ENCODE measurements around the gene CLPTM1.
"Not testable (repeated sequence)": the region's sequence is repeated elsewhere in the genome, so short reads cannot be mapped to it uniquely, and the experiment has no call there.

Gene CLPTM1

DNA sequence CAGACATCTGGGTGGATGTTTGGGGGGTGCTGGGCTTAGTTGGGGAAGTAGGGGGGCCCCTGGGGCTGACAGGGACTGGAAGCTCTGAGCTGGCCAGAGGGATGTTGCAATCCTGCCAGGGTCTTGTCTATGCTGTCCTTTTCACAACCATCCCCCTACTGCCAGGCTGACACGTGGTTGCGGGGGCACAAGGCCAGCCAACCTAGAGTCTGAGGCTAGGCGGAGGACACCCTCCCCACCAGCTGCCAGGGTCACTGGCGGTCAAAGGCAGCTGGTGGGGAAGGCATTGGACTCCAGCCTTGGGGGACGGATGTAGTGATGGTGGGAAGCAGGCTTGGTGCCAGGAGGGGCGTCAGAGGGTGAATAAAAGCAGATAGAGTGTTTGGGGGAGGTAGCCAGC lies 42.3 kb upstream of the CLPTM1 start:
- no peak for TF ChIP-seq CTCF (IDR thresholded peaks at IDR 0.05; ENCODE audit: low read depth, low read length)
- no peak for DNase-seq (ENCODE audit: extremely low read depth, low read depth)

- not testable (repeated sequence) for DNase-seq (ENCODE audit: extremely low read depth, low read depth)
Observed at GRCh38 chr19:44913512-44914432, 41.4 kb upstream of the CLPTM1 start.

DNA sequence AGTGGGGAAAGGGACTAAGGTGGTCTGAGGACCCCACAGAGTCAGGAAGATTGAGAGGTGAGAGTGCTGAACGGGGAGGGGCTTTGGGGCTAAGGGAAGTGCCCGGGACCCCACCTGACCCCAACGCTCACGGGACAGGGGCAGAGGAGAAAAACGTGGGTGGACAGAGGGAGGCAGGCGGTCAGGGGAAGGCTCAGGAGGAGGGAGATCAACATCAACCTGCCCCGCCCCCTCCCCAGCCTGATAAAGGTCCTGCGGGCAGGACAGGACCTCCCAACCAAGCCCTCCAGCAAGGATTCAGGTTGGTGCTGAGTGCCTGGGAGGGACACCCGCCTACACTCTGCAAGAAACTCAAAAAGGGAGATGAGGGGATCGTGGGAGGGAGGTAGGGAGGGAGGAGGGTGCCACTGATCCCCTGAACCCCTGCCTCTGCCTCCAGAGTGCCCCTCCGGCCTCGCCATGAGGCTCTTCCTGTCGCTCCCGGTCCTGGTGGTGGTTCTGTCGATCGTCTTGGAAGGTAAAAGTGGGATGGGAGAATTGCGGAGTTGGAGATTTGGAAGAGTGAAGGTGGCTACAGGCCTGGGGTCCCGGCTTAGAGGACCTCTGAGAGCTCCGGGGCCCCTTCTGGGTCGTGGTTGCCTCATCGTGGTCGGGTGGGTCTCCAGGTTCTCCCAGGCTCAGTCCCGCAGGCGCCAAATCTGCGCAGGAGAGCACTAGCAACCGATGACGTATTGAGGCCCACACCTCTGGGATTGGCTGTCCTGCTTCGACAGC lies 40.6 kb upstream of the CLPTM1 start, which contains the start of gene APOC1:
APOC1 (plus strand) TSS at position 176 of the 774 bp plus-strand sequence; CDS start at position 460, 284 bp downstream.
- not testable (repeated sequence) for DNase-seq (ENCODE audit: extremely low read depth, low read depth)

DNA sequence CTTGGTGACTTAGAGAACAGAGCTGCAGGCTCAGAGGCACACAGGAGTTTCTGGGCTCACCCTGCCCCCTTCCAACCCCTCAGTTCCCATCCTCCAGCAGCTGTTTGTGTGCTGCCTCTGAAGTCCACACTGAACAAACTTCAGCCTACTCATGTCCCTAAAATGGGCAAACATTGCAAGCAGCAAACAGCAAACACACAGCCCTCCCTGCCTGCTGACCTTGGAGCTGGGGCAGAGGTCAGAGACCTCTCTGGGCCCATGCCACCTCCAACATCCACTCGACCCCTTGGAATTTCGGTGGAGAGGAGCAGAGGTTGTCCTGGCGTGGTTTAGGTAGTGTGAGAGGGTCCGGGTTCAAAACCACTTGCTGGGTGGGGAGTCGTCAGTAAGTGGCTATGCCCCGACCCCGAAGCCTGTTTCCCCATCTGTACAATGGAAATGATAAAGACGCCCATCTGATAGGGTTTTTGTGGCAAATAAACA lies 30.9 kb upstream of the CLPTM1 start:
- no peak for DNase-seq (ENCODE audit: extremely low read depth, low read depth)
- TF ChIP-seq CTCF (IDR thresholded peaks at IDR 0.05; ENCODE audit: low read depth, low read length): no peak

- DNase-seq (ENCODE audit: extremely low read depth, low read depth): no peak
- TF ChIP-seq CTCF (IDR thresholded peaks at IDR 0.05; ENCODE audit: low read depth, low read length): no peak
Observed at GRCh38 chr19:44925114-44925891, 29.9 kb upstream of the CLPTM1 start.

- not testable (repeated sequence) for DNase-seq (ENCODE audit: extremely low read depth, low read depth)
Observed at GRCh38 chr19:44926245-44927077, 28.7 kb upstream of the CLPTM1 start.

- DNase-seq (ENCODE audit: extremely low read depth, low read depth): no peak
- TF ChIP-seq CTCF (IDR thresholded peaks at IDR 0.05; ENCODE audit: low read depth, low read length): no peak
Observed at GRCh38 chr19:44927746-44928145, 27.4 kb upstream of the CLPTM1 start.

- no peak for TF ChIP-seq CTCF (IDR thresholded peaks at IDR 0.05; ENCODE audit: low read depth, low read length)
- DNase-seq (ENCODE audit: extremely low read depth, low read depth): no peak
Observed at GRCh38 chr19:44930088-44930487, 25.1 kb upstream of the CLPTM1 start.
